ENCODE measurements around the gene AP4M1.
A peak's percentile ranks its signal among the peaks of the same experiment; 100 is the strongest.

Gene AP4M1

DNA sequence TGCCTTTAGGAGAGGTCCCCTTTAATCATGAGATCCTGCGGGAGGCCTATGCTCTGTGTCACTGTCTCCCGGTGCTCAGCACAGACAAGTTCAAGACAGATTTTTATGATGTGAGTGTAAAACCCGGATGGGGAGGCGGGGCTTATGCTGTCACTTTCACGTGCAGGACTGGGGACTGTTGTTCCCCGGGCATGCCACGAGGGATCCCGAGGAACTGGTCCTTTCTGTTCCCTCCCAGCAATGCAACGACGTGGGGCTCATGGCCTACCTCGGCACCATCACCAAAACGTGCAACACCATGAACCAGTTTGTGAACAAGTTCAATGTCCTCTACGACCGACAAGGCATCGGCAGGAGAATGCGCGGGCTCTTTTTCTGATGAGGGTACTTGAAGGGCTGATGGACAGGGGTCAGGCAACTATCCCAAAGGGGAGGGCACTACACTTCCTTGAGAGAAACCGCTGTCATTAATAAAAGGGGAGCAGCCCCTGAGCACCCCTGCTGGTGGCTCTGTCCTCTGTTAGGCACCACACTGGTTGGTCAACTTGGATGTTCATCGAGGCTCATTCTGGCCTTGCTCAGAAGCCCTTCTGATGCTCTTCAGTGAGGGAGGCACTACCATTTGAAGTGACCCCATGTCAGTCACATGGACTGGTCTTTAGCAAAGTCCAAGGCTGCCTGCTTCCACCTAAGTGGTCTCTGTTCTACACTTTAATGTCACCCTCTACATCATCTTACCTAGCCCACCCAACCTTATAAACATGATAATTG lies 9.8 kb upstream of the AP4M1 start:
- Mint-ChIP-seq H3K4me3 (no peak overlapping the region), H3K27me3 (peaks cover 3% of the 10 kb centered on the region), H3K9me3 (no peaks in the 10 kb centered on the region), H3K4me1 (peaks cover 53% of the 10 kb centered on the region), H3K27ac (peak overlapping the region; percentile 63), H3K36me3 (ENCODE audit: low read depth) (peaks cover 60% of the 10 kb centered on the region)
- ATAC-seq (peak; percentile 18), DNase-seq (no peak)

DNA sequence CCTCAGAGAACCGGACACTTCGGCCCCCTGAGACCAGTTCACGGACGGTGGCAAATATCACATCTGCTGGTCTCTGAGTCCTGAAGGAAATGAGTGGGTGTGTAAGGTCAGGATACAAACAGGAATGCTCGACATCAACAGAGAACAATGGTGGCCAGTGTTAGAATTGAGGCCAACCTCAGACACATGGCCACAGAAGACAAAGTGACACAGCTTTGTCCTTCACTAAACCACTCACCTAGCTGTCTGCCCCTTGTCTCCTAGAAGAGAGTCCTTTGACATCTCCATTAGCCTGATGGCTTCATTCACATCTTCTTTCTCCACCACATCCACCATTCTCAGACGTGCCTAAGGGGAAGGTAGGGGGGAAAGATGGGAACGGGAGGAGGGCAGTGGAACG lies 8.4 kb upstream of the AP4M1 start:
- H3K36me3 Mint-ChIP-seq (ENCODE audit: low read depth) = peaks cover 72% of the 10 kb centered on the region
- peaks cover 3% of the 10 kb centered on the region for H3K27me3 Mint-ChIP-seq
- DNase-seq = no peak
- H3K27ac Mint-ChIP-seq = no peak overlapping the region
- no peaks in the 10 kb centered on the region for H3K9me3 Mint-ChIP-seq
- H3K4me1 Mint-ChIP-seq = peaks cover 56% of the 10 kb centered on the region
- ATAC-seq = no peak
- H3K4me3 Mint-ChIP-seq = no peak overlapping the region

DNA sequence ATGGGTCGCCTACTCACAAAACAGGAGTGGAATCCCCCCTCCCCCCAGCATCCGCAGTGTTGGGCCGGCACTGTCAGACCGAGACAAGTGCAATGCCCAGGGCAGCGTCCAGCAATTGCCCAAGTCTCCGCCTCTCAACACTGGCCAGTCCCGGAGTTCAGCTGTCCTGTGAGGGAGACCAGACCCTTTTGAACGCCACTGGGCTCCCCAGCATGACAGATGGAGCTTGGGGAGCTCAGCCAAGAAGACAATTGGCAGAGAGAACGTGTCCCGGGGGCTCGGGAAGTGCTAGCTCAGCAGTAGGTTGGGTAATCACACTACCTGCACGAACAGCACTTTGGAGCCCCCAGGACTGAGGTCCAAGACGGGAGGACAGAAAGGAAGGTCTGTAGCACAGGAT lies 7.9 kb upstream of the AP4M1 start:
- H3K27ac Mint-ChIP-seq = no peak overlapping the region

DNA sequence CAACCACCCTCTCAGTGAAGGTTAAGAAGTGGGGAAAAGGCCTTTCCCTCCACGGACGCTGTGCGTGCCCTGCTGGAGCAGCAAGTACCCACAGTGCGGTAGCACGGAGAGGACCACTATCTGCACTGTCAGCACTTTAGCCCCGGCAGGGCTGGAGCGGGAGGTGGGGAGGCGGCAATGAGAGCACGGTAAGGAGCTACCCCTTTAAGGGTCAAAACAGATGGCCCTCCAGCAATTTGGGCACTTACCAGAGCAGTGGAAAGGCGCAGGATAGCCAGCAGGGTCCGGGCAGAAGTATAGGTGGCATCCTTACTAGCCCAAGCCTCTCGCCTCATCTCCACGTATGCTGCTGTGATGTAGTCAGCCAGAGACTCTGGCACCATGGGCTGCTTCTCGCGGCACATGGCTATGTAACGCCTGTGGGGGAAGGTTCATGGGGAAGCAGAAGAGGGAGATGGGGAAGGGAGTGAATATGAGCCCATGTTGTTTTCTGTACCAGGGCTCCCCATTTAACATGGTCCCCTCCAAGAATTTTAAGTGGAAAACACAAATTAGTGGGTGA lies 7.4 kb upstream of the AP4M1 start:
- Mint-ChIP-seq H3K9me3 (no peaks in the 10 kb centered on the region), H3K27ac (peak overlapping the region; percentile 49), H3K4me3 (no peak overlapping the region), H3K4me1 (peaks cover 60% of the 10 kb centered on the region), H3K36me3 (ENCODE audit: low read depth) (peaks cover 82% of the 10 kb centered on the region), H3K27me3 (no peaks in the 10 kb centered on the region)
- ATAC-seq (no peak), DNase-seq (no peak)

More for the DNA sequence above, 7.9 kb upstream of the AP4M1 start:
- Mint-ChIP-seq H3K4me1 (peaks cover 57% of the 10 kb centered on the region), H3K4me3 (no peak overlapping the region), H3K27me3 (peaks cover under 1% of the 10 kb centered on the region), H3K36me3 (ENCODE audit: low read depth) (peaks cover 77% of the 10 kb centered on the region), H3K9me3 (no peaks in the 10 kb centered on the region)
- DNase-seq (no peak), ATAC-seq (no peak)

DNA sequence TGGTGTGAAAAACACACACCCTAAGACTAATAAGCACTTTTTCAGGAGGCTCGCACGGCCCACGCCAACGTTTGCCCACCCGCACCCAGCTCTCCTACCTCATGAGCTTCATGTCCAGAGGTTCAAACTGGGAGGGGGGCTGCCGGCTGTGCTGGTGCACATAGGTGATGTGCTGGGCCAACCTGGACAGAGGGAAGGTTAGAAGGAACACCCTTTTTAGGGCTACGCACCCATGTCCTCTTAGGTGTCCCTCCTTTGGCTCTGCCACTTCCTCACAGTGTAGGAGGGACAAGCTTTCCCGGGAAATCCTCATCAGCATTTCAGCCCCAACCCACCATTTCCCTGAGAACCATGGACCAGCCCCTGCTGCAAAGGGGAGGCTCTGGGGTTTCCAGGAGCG lies 6.2 kb upstream of the AP4M1 start:
- Mint-ChIP-seq H3K9me3 (no peaks in the 10 kb centered on the region), H3K36me3 (ENCODE audit: low read depth) (peaks cover 88% of the 10 kb centered on the region), H3K27me3 (no peaks in the 10 kb centered on the region), H3K27ac (no peak overlapping the region), H3K4me1 (peaks cover 63% of the 10 kb centered on the region), H3K4me3 (no peak overlapping the region)
- ATAC-seq (no peak), DNase-seq (no peak)

DNA sequence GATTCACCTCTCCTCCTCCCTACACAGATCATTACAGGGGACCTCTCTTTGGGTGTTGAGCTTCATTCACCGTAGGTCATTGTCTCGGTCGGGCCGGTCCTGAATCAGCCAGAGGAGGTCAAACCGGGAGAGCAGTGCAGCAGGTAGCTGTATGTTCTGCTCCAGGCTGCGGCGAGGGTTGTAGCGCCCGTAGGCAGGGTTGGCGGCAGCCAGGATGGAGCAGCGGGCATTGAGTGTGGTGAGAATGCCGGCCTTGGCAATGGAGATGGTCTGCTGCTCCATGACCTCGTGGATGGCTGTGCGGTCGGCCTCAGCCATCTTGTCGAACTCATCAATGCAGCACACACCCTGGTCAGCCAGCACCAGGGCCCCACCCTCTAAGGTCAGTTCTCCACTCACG lies 5.7 kb upstream of the AP4M1 start:
- Mint-ChIP-seq H3K27me3 (no peaks in the 10 kb centered on the region), H3K9me3 (no peaks in the 10 kb centered on the region), H3K4me1 (peaks cover 61% of the 10 kb centered on the region), H3K4me3 (no peak overlapping the region), H3K27ac (no peak overlapping the region), H3K36me3 (ENCODE audit: low read depth) (peaks cover 89% of the 10 kb centered on the region)
- ATAC-seq (no peak), DNase-seq (no peak)

DNA sequence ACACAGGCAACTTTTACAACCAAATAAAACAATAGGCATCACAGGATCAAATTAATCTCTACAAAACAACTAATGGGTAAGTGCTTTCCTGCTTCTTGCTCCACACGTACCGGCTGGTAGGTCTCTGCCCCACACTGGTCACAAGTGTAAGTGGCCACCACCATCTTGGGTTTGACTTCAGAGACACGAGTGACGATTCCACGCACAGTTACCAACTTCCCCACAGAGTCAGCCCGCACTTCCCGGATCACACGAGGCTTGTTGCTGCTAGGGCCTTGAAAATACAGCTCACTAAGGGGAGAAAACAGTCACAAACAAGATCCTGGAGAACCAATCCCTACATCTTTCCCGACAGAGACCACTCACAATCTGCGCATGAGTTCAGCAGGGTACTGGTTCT lies 2.5 kb upstream of the AP4M1 start:
- Mint-ChIP-seq H3K36me3 (ENCODE audit: low read depth) (peaks cover 62% of the 10 kb centered on the region), H3K4me3 (peak overlapping the region; percentile 90)
- ATAC-seq = no peak

DNA sequence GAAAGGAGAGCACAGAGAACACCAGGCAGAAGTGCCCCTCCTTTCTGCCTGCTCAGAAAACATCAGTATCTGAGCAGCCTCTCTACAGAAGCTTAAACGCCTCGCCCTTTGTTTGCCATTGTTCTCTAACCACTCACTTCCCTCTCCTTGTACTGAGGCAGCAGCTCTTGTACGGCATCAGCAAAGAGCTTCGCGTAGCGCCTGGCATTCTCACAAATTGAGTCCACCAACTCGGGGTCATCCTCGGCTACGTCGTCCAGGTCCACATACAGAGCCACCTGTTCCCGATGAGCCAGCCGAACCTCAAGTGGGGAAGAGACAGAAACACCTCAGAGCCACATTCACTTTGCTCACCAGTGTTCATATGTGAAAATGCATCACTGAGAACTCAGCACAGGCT lies 2.0 kb upstream of the AP4M1 start:
- DNase-seq = no peak
- peaks cover 58% of the 10 kb centered on the region for H3K36me3 Mint-ChIP-seq (ENCODE audit: low read depth)
- ATAC-seq = no peak
- peak overlapping the region; percentile 90 for H3K4me3 Mint-ChIP-seq
- H3K9me3 Mint-ChIP-seq = no peaks in the 10 kb centered on the region
- peaks cover 2% of the 10 kb centered on the region for H3K27me3 Mint-ChIP-seq
- peaks cover 48% of the 10 kb centered on the region for H3K4me1 Mint-ChIP-seq
- H3K27ac Mint-ChIP-seq = peak overlapping the region; percentile 98

More for the DNA sequence above, 2.5 kb upstream of the AP4M1 start:
- DNase-seq = no peak
- peaks cover 2% of the 10 kb centered on the region for H3K27me3 Mint-ChIP-seq
- H3K27ac Mint-ChIP-seq = peak overlapping the region; percentile 98
- peaks cover 48% of the 10 kb centered on the region for H3K4me1 Mint-ChIP-seq
- H3K9me3 Mint-ChIP-seq = no peaks in the 10 kb centered on the region

DNA sequence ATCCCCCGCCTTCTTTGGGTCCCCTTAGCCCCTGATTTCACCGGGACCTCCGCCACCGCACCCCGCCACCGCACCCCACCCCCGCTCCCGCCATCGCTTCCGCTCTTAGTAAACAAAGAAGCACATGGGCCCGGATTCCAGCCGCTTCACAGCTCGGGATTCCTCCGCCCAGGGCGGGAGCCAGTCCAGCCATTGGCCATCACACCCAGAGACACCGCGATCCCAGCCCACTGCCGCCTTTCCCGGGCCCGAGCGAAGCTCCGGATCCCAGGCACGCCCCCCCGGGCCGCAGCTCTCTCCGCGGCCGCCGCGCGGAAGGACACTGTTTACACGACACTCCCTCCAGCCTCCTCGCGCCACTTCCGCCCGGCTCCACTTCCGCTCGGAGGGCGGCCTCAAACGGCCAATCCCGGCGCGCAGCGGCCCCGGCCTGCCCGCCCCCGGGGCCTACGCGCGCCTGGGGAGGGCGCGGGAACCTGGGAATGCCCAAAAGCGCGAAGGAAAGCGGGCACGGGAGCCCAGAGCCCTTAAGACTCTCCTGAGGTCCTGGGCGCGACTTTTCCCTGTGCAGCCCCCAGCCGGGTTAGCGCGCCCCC lies 925 bp upstream of the AP4M1 start:
- H3K27me3 Mint-ChIP-seq = peaks cover 2% of the 10 kb centered on the region
- peak overlapping the region; percentile 98 for H3K27ac Mint-ChIP-seq
- DNase-seq (peak; percentile 87), ATAC-seq (peak; percentile 79)
- peaks cover 49% of the 10 kb centered on the region for H3K36me3 Mint-ChIP-seq (ENCODE audit: low read depth)
- H3K4me3 Mint-ChIP-seq = peak overlapping the region; percentile 90
- H3K9me3 Mint-ChIP-seq = no peaks in the 10 kb centered on the region
- H3K4me1 Mint-ChIP-seq = peaks cover 48% of the 10 kb centered on the region

DNA sequence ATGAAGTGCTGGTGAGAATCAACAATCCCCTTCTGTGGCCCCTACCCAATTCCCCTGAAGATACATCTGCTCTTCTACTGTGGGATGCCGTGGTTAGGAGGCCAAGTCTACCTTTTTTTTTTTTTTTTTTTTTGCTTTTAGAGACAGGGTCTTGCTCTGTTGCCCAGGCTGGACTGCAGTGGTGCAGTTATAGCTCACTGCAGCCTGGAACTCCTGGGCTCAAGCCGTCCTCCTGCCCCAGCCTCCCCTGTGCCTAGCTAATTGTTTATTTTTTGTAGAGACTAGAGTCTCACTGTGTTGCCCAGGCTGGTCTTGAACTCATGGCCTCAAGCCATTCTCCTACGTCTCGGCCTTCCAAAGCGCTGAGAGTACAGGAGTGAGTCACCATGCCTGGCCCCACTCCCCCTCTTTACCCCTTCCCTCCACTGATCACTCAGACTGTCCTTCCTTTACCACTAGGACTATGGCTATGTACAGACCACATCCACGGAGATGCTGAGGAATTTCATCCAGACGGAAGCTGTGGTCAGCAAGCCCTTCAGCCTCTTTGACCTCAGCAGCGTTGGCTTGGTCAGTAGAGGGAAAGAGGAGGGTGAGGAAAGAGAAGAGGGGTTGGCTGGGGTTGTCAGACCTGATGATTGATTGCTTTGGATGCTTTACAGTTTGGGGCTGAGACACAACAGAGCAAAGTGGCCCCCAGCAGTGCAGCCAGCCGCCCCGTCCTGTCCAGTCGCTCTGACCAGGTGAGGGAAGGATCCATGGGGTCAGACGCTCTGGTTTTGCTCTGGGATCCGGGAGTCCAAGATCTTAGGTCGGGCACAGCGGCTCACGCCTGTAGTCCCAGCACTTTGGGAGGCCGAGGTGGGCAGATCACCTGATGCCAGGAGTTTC lies 1.8 kb downstream of the AP4M1 start:
- Mint-ChIP-seq H3K9me3 (no peaks in the 10 kb centered on the region), H3K4me1 (peaks cover 32% of the 10 kb centered on the region), H3K36me3 (ENCODE audit: low read depth) (peaks cover 35% of the 10 kb centered on the region), H3K4me3 (peak overlapping the region; percentile 90), H3K27me3 (peaks cover 2% of the 10 kb centered on the region), H3K27ac (peak overlapping the region; percentile 79)
- DNase-seq (no peak), ATAC-seq (no peak)

DNA sequence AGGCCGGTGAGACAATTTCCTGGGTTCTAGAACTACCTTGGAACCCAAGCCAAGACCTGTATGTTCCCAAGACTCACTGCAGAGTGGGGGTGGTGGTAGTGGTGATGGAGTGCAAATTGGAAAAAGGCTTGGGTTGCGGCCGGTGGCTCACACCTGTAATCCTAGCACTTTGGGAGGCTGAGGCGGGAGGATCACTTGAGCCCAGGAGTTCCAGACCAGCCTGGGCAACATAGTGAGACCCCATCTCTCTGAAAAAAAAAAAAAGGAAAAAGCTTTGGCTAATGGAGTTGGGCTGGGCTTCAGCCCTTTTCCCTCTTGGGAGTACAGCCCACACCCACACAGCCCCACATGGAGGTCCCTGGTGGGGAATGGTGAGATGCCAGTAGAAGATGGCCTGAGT lies 4.1 kb downstream of the AP4M1 start:
- no peak overlapping the region for H3K4me3 Mint-ChIP-seq

DNA sequence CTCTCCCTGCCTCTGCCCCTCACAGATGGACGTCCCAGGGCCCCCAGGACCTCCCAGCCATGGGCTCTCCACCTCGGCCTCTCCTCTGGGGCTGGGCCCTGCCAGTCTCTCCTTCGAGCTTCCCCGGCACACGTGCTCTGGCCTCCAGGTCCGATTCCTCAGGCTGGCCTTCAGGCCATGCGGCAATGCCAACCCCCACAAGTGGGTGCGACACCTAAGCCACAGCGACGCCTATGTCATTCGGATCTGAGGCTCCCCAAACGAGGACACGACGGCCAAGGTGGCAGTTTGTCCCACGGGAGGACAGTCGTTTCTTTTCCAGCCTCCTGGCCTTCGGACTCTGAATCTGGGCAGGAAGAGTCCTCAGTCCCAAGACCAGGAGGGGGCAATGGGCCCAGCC lies 5.2 kb downstream of the AP4M1 start:
- DNase-seq = no peak
- Mint-ChIP-seq H3K36me3 (ENCODE audit: low read depth) (peaks cover 20% of the 10 kb centered on the region), H3K27me3 (no peaks in the 10 kb centered on the region), H3K4me3 (no peak overlapping the region), H3K27ac (no peak overlapping the region), H3K9me3 (no peaks in the 10 kb centered on the region), H3K4me1 (peaks cover 5% of the 10 kb centered on the region)
- no peak for ATAC-seq

More for the DNA sequence above, 4.1 kb downstream of the AP4M1 start:
- Mint-ChIP-seq H3K36me3 (ENCODE audit: low read depth) (peaks cover 19% of the 10 kb centered on the region), H3K9me3 (no peaks in the 10 kb centered on the region), H3K27ac (no peak overlapping the region), H3K27me3 (peaks cover 2% of the 10 kb centered on the region), H3K4me1 (peaks cover 9% of the 10 kb centered on the region)
- no peak for ATAC-seq
- no peak for DNase-seq

DNA sequence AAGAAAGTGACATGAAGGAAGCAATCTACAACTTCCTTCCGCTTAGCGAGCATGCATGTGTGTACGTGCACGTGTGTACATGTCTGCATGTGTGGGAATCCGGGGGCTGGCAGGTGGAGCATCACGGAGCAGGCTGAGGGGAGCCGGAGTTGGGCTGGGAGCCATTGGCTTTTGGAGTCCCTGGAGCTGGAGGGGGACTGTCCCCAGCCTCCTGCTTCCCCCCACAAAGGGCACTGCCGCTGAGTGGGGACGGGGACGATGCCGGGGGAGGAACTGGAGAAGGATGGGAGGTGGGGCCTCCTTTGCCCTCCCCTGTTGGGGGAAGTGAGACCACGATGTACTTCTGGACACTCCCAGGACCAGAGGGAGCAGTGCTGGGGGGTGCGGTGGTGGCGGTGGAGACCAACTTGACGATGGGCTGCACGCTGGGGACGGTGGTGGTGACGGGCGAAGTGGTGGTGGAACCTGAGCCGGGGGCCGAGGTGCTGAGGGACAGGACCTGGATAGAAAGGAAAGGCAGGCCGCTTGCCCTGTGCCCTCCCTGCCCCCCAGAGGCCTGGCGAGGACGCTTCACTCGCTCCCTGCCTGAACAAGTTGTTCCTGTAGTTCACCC lies 5.8 kb downstream of the AP4M1 start:
- DNase-seq = no peak
- Mint-ChIP-seq H3K4me1 (peaks cover 5% of the 10 kb centered on the region), H3K4me3 (no peak overlapping the region), H3K9me3 (no peaks in the 10 kb centered on the region), H3K36me3 (ENCODE audit: low read depth) (peaks cover 20% of the 10 kb centered on the region), H3K27ac (no peak overlapping the region), H3K27me3 (no peaks in the 10 kb centered on the region)
- ATAC-seq = no peak

DNA sequence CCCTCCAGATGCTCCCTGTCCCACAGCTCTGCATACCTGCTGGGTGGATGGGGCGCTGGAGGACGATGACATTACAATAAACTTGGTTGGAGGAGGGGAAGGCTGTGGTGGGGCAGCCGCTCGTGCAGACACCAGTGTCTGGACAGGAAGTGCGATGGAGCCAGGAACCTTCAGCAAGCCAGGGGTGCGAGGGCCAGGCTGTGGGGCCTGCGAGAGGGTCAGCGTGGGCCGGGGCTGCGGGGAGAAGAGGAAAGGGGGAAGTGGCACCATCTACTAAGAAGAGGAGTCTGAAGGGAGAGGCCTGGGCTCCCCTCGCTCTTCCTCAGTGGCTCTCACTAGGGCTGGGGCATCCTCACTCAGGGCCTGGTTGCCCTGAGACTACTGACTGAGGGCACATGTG lies 6.4 kb downstream of the AP4M1 start:
- Mint-ChIP-seq H3K27ac (no peak overlapping the region), H3K36me3 (ENCODE audit: low read depth) (peaks cover 20% of the 10 kb centered on the region), H3K27me3 (no peaks in the 10 kb centered on the region), H3K4me1 (no peaks in the 10 kb centered on the region), H3K4me3 (no peak overlapping the region), H3K9me3 (no peaks in the 10 kb centered on the region)
- ATAC-seq (no peak), DNase-seq (no peak)
